H1 (cell line): ENCODE data around the gene CDH22. TPM values are rescaled to one million over a fixed set of nuclear protein-coding genes. Genes with fewer than 3 reads are reported as not detected.

Source experiments
- CTCF ChIA-PET: fragments of 300-600 bp; sonication (Branson Sonifier 250); formaldehyde crosslinking; loops from one replicate; lab custom pipeline; 2021; ENCODE audit not compliant: partially characterized antibody; lab: Charles Lee
- POLR2A ChIA-PET: fragments of 300-600 bp; sonication (Branson Sonifier 250); formaldehyde crosslinking; loops from one replicate; lab custom pipeline; 2021; ENCODE audit warnings: inconsistent platforms; ENCODE audit not compliant: partially characterized antibody; lab: Charles Lee
- DNase-seq, 2 experiments: peaks; one replicate each; pipeline versions ENCODE4 v3.0.0 to v3.0.0-alpha.2; 2010 to 2022; ENCODE audit warnings: low spot score in 2 of 2, low read depth in 1 of 2, mixed read lengths in 1 of 2
- FAIRE-seq: peaks from 2 replicates; lab custom pipeline; 2011; peaks lifted over from hg19 to GRCh38; lab: Jason Lieb, UNC
- H2AFZ ChIP-seq: 2 replicates; pipeline ENCODE4 v1.8.1; 2012; ENCODE audit warnings: low read length, inconsistent platforms
- H2AK5ac ChIP-seq: 2 replicates; pipeline ENCODE4 v1.6.1; 2013; ENCODE audit warnings: low read depth, low read length
- H2BK120ac ChIP-seq: replicated peaks from 2 replicates; pipeline ENCODE3; 2013; ENCODE audit warnings: low read depth, low read length, inconsistent platforms
- H2BK12ac ChIP-seq: 2 replicates; pipeline ENCODE4 v1.6.1; 2013; ENCODE audit warnings: low read depth, low read length
- H2BK15ac ChIP-seq: 2 replicates; pipeline ENCODE4 v1.6.1; 2013; ENCODE audit warnings: low read length
- H2BK20ac ChIP-seq: 2 replicates; pipeline ENCODE4 v1.6.1; 2013; ENCODE audit warnings: low read length
- H2BK5ac ChIP-seq: 2 replicates; pipeline ENCODE4 v1.6.1; 2013; ENCODE audit warnings: low read depth, low read length
- H3K14ac ChIP-seq: 2 replicates; pipeline ENCODE4 v1.6.1; 2013; ENCODE audit warnings: inconsistent platforms; ENCODE audit not compliant: insufficient read length
- H3K18ac ChIP-seq: 2 replicates; pipeline ENCODE4 v1.6.1; 2013; ENCODE audit warnings: low read length; ENCODE audit errors: extremely low read depth
- H3K23ac ChIP-seq: 2 replicates; pipeline ENCODE4 v1.6.1; 2013; ENCODE audit warnings: inconsistent platforms; ENCODE audit not compliant: insufficient read length
- H3K23me2 ChIP-seq: 2 replicates; pipeline ENCODE4 v1.6.1; 2013; ENCODE audit warnings: low read depth, low read length
- H3K27ac ChIP-seq: 2 replicates; pipeline ENCODE4 v1.6.1; 2011; ENCODE audit warnings: low read depth, low read length, inconsistent platforms
- H3K27me3 ChIP-seq, 4 experiments: replicated peaks in 1 of 4; 1 replicate in 1 of 4; 2 replicates in 3 of 4; pipeline versions ENCODE4 v1.6.1 to v1.8.1; 2011 to 2013; ENCODE audit warnings: low read length in 3 of 4, mild to moderate bottlenecking in 3 of 4, inconsistent platforms in 2 of 4, mixed read lengths in 2 of 4, moderate library complexity in 1 of 4; ENCODE audit not compliant: control insufficient read depth in 3 of 4, insufficient read depth in 3 of 4; ENCODE audit errors: extremely low read depth in 1 of 4
- H3K36me3 ChIP-seq, 4 experiments: 2 replicates each; pipeline versions ENCODE4 v1.6.1 to v1.8.1; 2011 to 2013; ENCODE audit warnings: mild to moderate bottlenecking in 4 of 4, low read length in 3 of 4, moderate library complexity in 2 of 4, control low read depth in 1 of 4, inconsistent platforms in 1 of 4; ENCODE audit not compliant: insufficient read depth in 4 of 4, control insufficient read depth in 2 of 4
- H3K4ac ChIP-seq: replicated peaks from 2 replicates; pipeline ENCODE3; 2013; ENCODE audit warnings: low read length, low read depth, mixed read lengths, inconsistent platforms; ENCODE audit not compliant: insufficient read length
- H3K4me1 ChIP-seq, 4 experiments: replicated peaks in 1 of 4; 1 replicate in 1 of 4; 2 replicates in 3 of 4; pipeline versions ENCODE4 v1.6.1 to v1.8.1; 2011 to 2013; ENCODE audit warnings: low read length in 3 of 4, inconsistent platforms in 2 of 4, mixed read lengths in 1 of 4; ENCODE audit not compliant: insufficient read depth in 4 of 4, control insufficient read depth in 3 of 4
- H3K4me2 ChIP-seq, 2 experiments: 2 replicates each; pipeline versions ENCODE4 v1.6.1 to v1.8.1; 2011 to 2013; ENCODE audit warnings: low read depth in 2 of 2, low read length in 2 of 2, control low read depth in 1 of 2, inconsistent platforms in 1 of 2, mild to moderate bottlenecking in 1 of 2; ENCODE audit not compliant: insufficient read depth in 1 of 2
- H3K4me3 ChIP-seq, 4 experiments: fragments of 200-600, 300-600 bp in 1 of 4; sonication (generic), shearing (Covaris generic), sonication (Bioruptor Twin) in 1 of 4; 2 replicates each; pipeline versions ENCODE4 v1.5.1 to v1.8.1; 2011 to 2016; ENCODE audit warnings: low read length in 4 of 4, low read depth in 3 of 4, control low read depth in 2 of 4, inconsistent platforms in 2 of 4, mild to moderate bottlenecking in 2 of 4, mixed read lengths in 1 of 4, moderate library complexity in 1 of 4; ENCODE audit not compliant: insufficient read depth in 2 of 4; ENCODE audit errors: extremely low read depth in 1 of 4
- H3K56ac ChIP-seq: replicated peaks from 2 replicates; pipeline ENCODE3; 2013; ENCODE audit warnings: low read depth, mild to moderate bottlenecking, mixed read lengths, low read length, inconsistent platforms; ENCODE audit not compliant: insufficient read length
- H3K79me1 ChIP-seq: 2 replicates; pipeline ENCODE4 v1.6.1; 2013; ENCODE audit warnings: low read depth, low read length, control low read depth
- H3K79me2 ChIP-seq, 2 experiments: 2 replicates each; pipeline versions ENCODE4 v1.6.1 to v1.8.1; 2012 to 2013; ENCODE audit warnings: low read length in 2 of 2, mild to moderate bottlenecking in 2 of 2, inconsistent platforms in 1 of 2; ENCODE audit not compliant: insufficient read depth in 2 of 2, control insufficient read depth in 1 of 2
- H3K9ac ChIP-seq, 4 experiments: replicated peaks in 1 of 4; 1 replicate in 1 of 4; 2 replicates in 3 of 4; pipeline versions ENCODE4 v1.6.1 to v1.8.1; 2011 to 2013; ENCODE audit warnings: low read depth in 3 of 4, low read length in 3 of 4, control low read depth in 2 of 4, mild to moderate bottlenecking in 2 of 4, moderate library complexity in 2 of 4, inconsistent platforms in 1 of 4; ENCODE audit errors: extremely low read depth in 1 of 4
- H3K9me3 ChIP-seq, 2 experiments: 2 replicates each; pipeline versions ENCODE4 v1.6.1 to v1.8.1; 2012 to 2013; ENCODE audit warnings: mild to moderate bottlenecking in 2 of 2, moderate library complexity in 2 of 2, control low read depth in 1 of 2, inconsistent platforms in 1 of 2, low read depth in 1 of 2, low read length in 1 of 2, mixed read lengths in 1 of 2; ENCODE audit not compliant: insufficient read depth in 2 of 2
- H4K20me1 ChIP-seq, 2 experiments: replicated peaks in 1 of 2; 2 replicates each; pipeline versions ENCODE3 to v1.8.1; 2011 to 2013; ENCODE audit warnings: inconsistent platforms in 2 of 2, low read length in 2 of 2, mild to moderate bottlenecking in 1 of 2; ENCODE audit not compliant: insufficient read depth in 2 of 2, control insufficient read depth in 1 of 2
- H4K5ac ChIP-seq: 2 replicates; pipeline ENCODE4 v1.6.1; 2013; ENCODE audit warnings: low read length, low read depth, mixed read lengths, inconsistent platforms; ENCODE audit not compliant: insufficient read length
- H4K8ac ChIP-seq: 2 replicates; pipeline ENCODE4 v1.8.0; 2013; ENCODE audit warnings: mild to moderate bottlenecking, moderate library complexity, low read length, inconsistent platforms; ENCODE audit not compliant: insufficient read depth; ENCODE audit errors: extremely low read depth
- H4K91ac ChIP-seq: replicated peaks from 2 replicates; pipeline ENCODE3; 2013; ENCODE audit warnings: low read length, mixed read lengths, inconsistent platforms; ENCODE audit not compliant: insufficient read length
- EGR1 ChIP-seq: IDR thresholded peaks from 2 replicates; pipeline ENCODE4 v1.6.1; 2011; ENCODE audit warnings: low read depth, low read length, borderline replicate concordance
- EP300 ChIP-seq, 2 experiments: IDR thresholded peaks; 1 replicate in 1 of 2; 2 replicates in 1 of 2; pipeline ENCODE4 v1.6.1; 2011 to 2012; ENCODE audit warnings: low read depth in 2 of 2, low read length in 2 of 2, mild to moderate bottlenecking in 2 of 2, borderline replicate concordance in 1 of 2, inconsistent platforms in 1 of 2, moderate library complexity in 1 of 2
- HDAC2 ChIP-seq, 2 experiments: fragments of 300-600 bp in 1 of 2; sonication (generic) in 1 of 2; IDR thresholded peaks; 2 replicates each; pipeline ENCODE4 v1.6.1; 2011 to 2012; ENCODE audit warnings: low read depth in 2 of 2, low read length in 2 of 2, mild to moderate bottlenecking in 2 of 2, moderate library complexity in 2 of 2, borderline replicate concordance in 1 of 2, inconsistent platforms in 1 of 2
- JUN ChIP-seq: IDR thresholded peaks from 2 replicates; pipeline ENCODE4 v1.6.1; 2011; ENCODE audit warnings: low read depth, mild to moderate bottlenecking, improper control_type of control experiment, low read length
- JUND ChIP-seq: IDR thresholded peaks from 2 replicates; pipeline ENCODE4 v1.6.1; 2011; ENCODE audit warnings: mild to moderate bottlenecking, improper control_type of control experiment, low read length
- MAFK ChIP-seq: IDR thresholded peaks from 2 replicates; pipeline ENCODE4 v1.6.1; 2012; ENCODE audit warnings: low read depth, mild to moderate bottlenecking, improper control_type of control experiment, low read length
- NANOG ChIP-seq: IDR thresholded peaks from 2 replicates; pipeline ENCODE4 v1.6.1; 2011; ENCODE audit warnings: low read length, low read depth, mild to moderate bottlenecking, inconsistent platforms; ENCODE audit not compliant: insufficient read depth, poor library complexity, severe bottlenecking
- SUZ12 ChIP-seq: fragments of 200-600 bp; sonication (generic); IDR thresholded peaks from 2 replicates; pipeline ENCODE4 v1.6.1; 2012; ENCODE audit warnings: mild to moderate bottlenecking, inconsistent platforms, low read length, moderate library complexity, mixed read lengths
- TEAD4 ChIP-seq: IDR thresholded peaks from 2 replicates; pipeline ENCODE4 v1.6.1; 2012; ENCODE audit warnings: low read depth, low read length, inconsistent platforms, mixed read lengths
- ZNF274 ChIP-seq: IDR thresholded peaks from 2 replicates; pipeline ENCODE4 v1.7.0; 2012; ENCODE audit warnings: low read length, borderline replicate concordance; ENCODE audit errors: extremely low read depth
- WGBS, 2 experiments: shearing (Covaris generic) in 1 of 2; methylation state at CpG; one replicate each; pipeline versions ENCODE4 v1.1.6 to v1.1.7; 2013 to 2015; ENCODE audit warnings: low lambda C conversion rate in 2 of 2, mixed read lengths in 2 of 2, inconsistent platforms in 1 of 2, low coverage in 1 of 2, missing lambda C conversion rate in 1 of 2; ENCODE audit not compliant: insufficient replicate concordance in 2 of 2, insufficient coverage in 1 of 2, insufficient read length in 1 of 2; ENCODE audit errors: extremely low coverage in 1 of 2, missing lambda C conversion rate in 1 of 2; 5-methylcytosine and 5-hydroxymethylcytosine counted together
- polyA plus RNA-seq, 7 experiments: library from polyadenylated mRNA; depleted of rRNA in 3 of 7; stranded (reverse) in 5 of 7; unstranded in 2 of 7; fragments of >200 nt in 5 of 7; fragments of 200-250 nt in 2 of 7; gene quantifications; 1 replicate in 5 of 7; 2 replicates in 1 of 7; 4 replicates in 1 of 7; pipeline versions ENCODE4 v1.2.1 to v1.2.3, GENCODE V29; 2011 to 2013; ENCODE audit warnings: missing spikeins in 2 of 7, mixed read lengths in 2 of 7
- total RNA-seq: library from RNA; stranded (reverse); fragmentation: NEBNext Ultra II Directional; extraction: Animal tissue kit (Norgen Biotek cat#: 25700); gene quantifications from 2 replicates; pipeline ENCODE4 v1.2.1, GENCODE V29; 2021

Gene CDH22
- total and polyA plus RNA-seq, 2 of the 8 experiments (the other 6 are each of a cell fraction or from before 2014, with no cell fraction given): 0.35 to 0.39 TPM

DNA sequence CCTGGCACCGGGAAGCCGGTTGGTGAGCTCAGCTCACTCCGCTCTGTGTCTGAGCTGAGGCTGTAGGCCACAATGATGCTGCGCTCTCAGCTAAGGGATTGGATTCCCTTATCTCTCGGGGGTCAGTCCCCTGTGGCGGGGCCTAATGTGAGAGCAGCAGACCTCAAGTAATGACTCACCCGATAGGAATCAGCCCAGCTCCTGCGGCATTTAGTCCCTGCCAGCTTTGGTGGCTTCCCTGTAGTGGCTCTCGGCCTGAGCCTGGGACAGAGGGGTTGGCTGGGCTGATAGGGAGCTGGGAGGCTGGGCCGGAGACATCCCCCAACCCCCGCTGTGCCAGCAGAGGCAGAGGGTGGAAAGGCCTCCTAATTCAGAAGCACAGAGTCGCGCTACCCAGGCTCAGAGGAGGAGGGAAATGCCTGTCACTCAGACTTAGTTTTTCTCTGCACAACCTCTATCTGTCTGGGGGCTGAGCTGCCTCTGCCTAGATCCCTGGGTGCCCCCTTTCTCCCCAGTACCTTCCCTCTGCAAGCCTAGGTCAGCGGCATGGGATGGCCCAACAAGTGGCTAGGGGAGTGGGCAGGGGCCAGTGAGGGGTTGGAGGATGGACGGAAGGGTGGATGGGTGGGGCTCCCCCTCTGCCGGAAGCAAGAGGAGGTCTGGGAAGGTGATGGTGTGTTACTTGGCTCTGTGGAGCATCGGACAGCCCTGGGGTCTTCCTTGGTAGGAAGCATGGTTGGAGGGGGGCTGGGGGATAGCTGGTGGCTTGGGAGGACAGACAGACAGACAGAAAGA lies 92.2 kb downstream of the CDH22 start:
- H3K14ac ChIP-seq: no peak overlapping the region
- H3K23ac ChIP-seq: no peak overlapping the region
- no peak overlapping the region; a peak in 1 of 7 replicates for H3K9ac ChIP-seq
- peaks cover 4% of the 10 kb centered on the region; the same call in 1 of the 2 replicates for H3K23me2 ChIP-seq
- H2BK20ac ChIP-seq: peak overlapping the region; percentile 89
- H2BK12ac ChIP-seq: peak overlapping the region; percentile 99; the same call in 1 of the 2 replicates
- no peak overlapping the region for H3K4ac ChIP-seq
- ChIA-PET CTCF (interaction anchor here (0.6 to 1.4 kb wide), 6 partner anchors 9 to 110 kb away, joined by 3 to 8 read pairs (median 4); no protein-coding TSS in a partner anchor), POLR2A (interaction anchor here (0.8 to 0.9 kb wide), 2 partner anchors 9 to 274 kb away, joined by 3 to 4 read pairs; no protein-coding TSS in a partner anchor)
- H2BK5ac ChIP-seq: peak overlapping the region; percentile 82; the same call in 1 of the 2 replicates
- no peak overlapping the region; the same call in 1 of the 2 replicates for H4K8ac ChIP-seq
- H2BK15ac ChIP-seq: peak overlapping the region; percentile 61; the same call in 1 of the 2 replicates
- FAIRE-seq (no peak), DNase-seq (peak; percentile 77 to 81)
- no peak overlapping the region for H2BK120ac ChIP-seq
- H3K27me3 ChIP-seq: no peaks in the 10 kb centered on the region; a peak in 2 of 7 replicates
- peak overlapping the region; percentile 53; the same call in 1 of the 2 replicates for H3K18ac ChIP-seq
- peaks cover 0 to 23% (median 17%) of the 10 kb centered on the region in 4 experiments; a peak in 6 of 7 replicates for H3K4me1 ChIP-seq
- H2AFZ ChIP-seq: 0 out of 2 replicates have a peak overlapping the region, but pooled peaks have one; percentile 35
- no peaks in the 10 kb centered on the region for H4K20me1 ChIP-seq
- H2AK5ac ChIP-seq: no peak overlapping the region; the same call in 1 of the 2 replicates
- H3K79me2 ChIP-seq: no peaks in the 10 kb centered on the region
- peak overlapping the region; percentile 71 for H4K91ac ChIP-seq
- no peak overlapping the region for H3K56ac ChIP-seq
- no peak overlapping the region for H4K5ac ChIP-seq
- no peaks in the 10 kb centered on the region for H3K79me1 ChIP-seq
- H3K27ac ChIP-seq: no peak overlapping the region
- H3K4me3 ChIP-seq: peak overlapping the region in 2 of 4 experiments; percentile 17 to 29; a peak in 2 of 8 replicates
- H3K36me3 ChIP-seq: no peaks in the 10 kb centered on the region
- H3K9me3 ChIP-seq: no peaks in the 10 kb centered on the region
- H3K4me2 ChIP-seq: peak overlapping the region; percentile 14 to 62; a peak in 3 of 4 replicates
- 31% methylated on average over 16 of the region's 17 CpGs; no CpG with 5 or more reads in 1 of the 2 experiments for WGBS, 2 experiments
- TF ChIP-seq EGR1 (0 out of 2 replicates have a peak, but pooled peaks have one; percentile 7), NANOG (no peak), MAFK (no peak), HDAC2 (IDR thresholded peaks at IDR 0.05; ENCODE audit: borderline replicate concordance in 1 of 2, low read depth in 2 of 2, low read length in 2 of 2) (no peak), SUZ12 (no peak), ZNF274 (no peak), JUN (peak; percentile 82; the same call in 1 of the 2 replicates), EP300 (IDR thresholded peaks at IDR 0.05; ENCODE audit: borderline replicate concordance in 1 of 2, low read depth in 2 of 2, low read length in 2 of 2) (0 out of 3 replicates have a peak, but pooled peaks of 1 of the 2 experiments have one; percentile 5), TEAD4 (0 out of 2 replicates have a peak, but pooled peaks have one; percentile 31), JUND (peak; percentile 97)
